Loucy (cell line): ENCODE data around the gene ROR1.

Experiments used
- CTCF ChIP-seq: fragments of 200-600 bp; sonication (generic); conservative IDR thresholded peaks from 2 replicates; pipeline ENCODE4 v1.5.1; 2014; ENCODE audit warnings: mild to moderate bottlenecking, antibody characterized with exemption, low read length
- EZH2phosphoT487 ChIP-seq: fragments of 200-600 bp; IDR thresholded peaks from 2 replicates; pipeline ENCODE4 v1.6.1; 2018; ENCODE audit warnings: antibody characterized with exemption, mild to moderate bottlenecking, moderate library complexity, borderline replicate concordance

GRCh38 chr1:63856924-63857323 is 83.1 kb downstream of the ROR1 start:
- TF ChIP-seq CTCF (no peak), EZH2phosphoT487 (no peak)
